Karpas-422 (cell line): Measurements from ENCODE around the gene TUBA4B. TPM values are rescaled to one million over a fixed set of nuclear protein-coding genes. Genes with fewer than 3 reads are reported as not detected.
A peak's percentile ranks its signal among the peaks of the same experiment; 100 is the strongest.
"Not testable (repeated sequence)": the region's sequence is repeated elsewhere in the genome, so short reads cannot be mapped to it uniquely, and the experiment has no call there.

ENCODE experiments used
- DNase-seq: peaks from one replicate; pipeline ENCODE4 v3.0.0-alpha.2; 2015
- H2AFZ ChIP-seq: fragments of 200-600 bp; sonication (generic); 2 replicates; pipeline ENCODE4 v1.6.1; 2014; ENCODE audit warnings: antibody characterized with exemption, low read length, mixed read lengths
- H3K27ac ChIP-seq: fragments of 200-600 bp; sonication (generic); 2 replicates; pipeline ENCODE4 v1.5.1; 2014; ENCODE audit warnings: mild to moderate bottlenecking, low read length, moderate library complexity
- H3K27me3 ChIP-seq: fragments of 200-600 bp; sonication (generic); 2 replicates; pipeline ENCODE4 v1.6.1; 2014; ENCODE audit warnings: low read length, mixed read lengths
- H3K36me3 ChIP-seq: fragments of 200-600 bp; sonication (generic); 2 replicates; pipeline ENCODE4 v1.6.1; 2014; ENCODE audit warnings: low read length, mixed read lengths; ENCODE audit not compliant: insufficient read depth
- H3K4me1 ChIP-seq: fragments of 200-600 bp; sonication (generic); 2 replicates; pipeline ENCODE4 v1.6.1; 2014; ENCODE audit warnings: mild to moderate bottlenecking, low read length, mixed read lengths
- H3K4me2 ChIP-seq: fragments of 200-600 bp; sonication (generic); 2 replicates; pipeline ENCODE4 v1.6.1; 2014; ENCODE audit warnings: low read length, low read depth, mild to moderate bottlenecking; ENCODE audit not compliant: poor library complexity, severe bottlenecking
- H3K4me3 ChIP-seq: fragments of 200-600 bp; sonication (generic); 2 replicates; pipeline ENCODE4 v1.5.1; 2014; ENCODE audit warnings: mild to moderate bottlenecking, antibody characterized with exemption, low read length, mixed read lengths
- H3K79me2 ChIP-seq: fragments of 200-600 bp; sonication (generic); 2 replicates; pipeline ENCODE4 v1.6.1; 2014; ENCODE audit warnings: mild to moderate bottlenecking, low read length, mixed read lengths
- H3K9ac ChIP-seq: fragments of 200-600 bp; sonication (generic); 2 replicates; pipeline ENCODE4 v1.6.0; 2014; ENCODE audit warnings: low read length
- H3K9me2 ChIP-seq: fragments of 200-600 bp; sonication (generic), shearing (Covaris generic); replicated peaks from 2 replicates; pipeline ENCODE4 v1.6.0; 2014; ENCODE audit warnings: mild to moderate bottlenecking, low read length, moderate library complexity; ENCODE audit not compliant: insufficient read depth
- H3K9me3 ChIP-seq: fragments of 300-700, 200-600 bp; sonication (generic); 2 replicates; pipeline ENCODE4 v1.6.1; 2014; ENCODE audit warnings: low read length, mixed read lengths
- H4K20me1 ChIP-seq: fragments of 200-600 bp; sonication (generic); 2 replicates; pipeline ENCODE4 v1.6.1; 2014; ENCODE audit warnings: mild to moderate bottlenecking, antibody characterized with exemption, low read length, low read depth; ENCODE audit not compliant: insufficient read depth
- small RNA-seq: library from RNA; depleted of rRNA; stranded (forward); fragments of <200 nt; gene quantifications from one replicate; pipeline ENCODE3, GENCODE V24; 2014
- total RNA-seq: library from RNA; depleted of rRNA; stranded (reverse); fragments of >200 nt; shearing (Covaris generic); gene quantifications from 2 replicates; pipeline ENCODE4 v1.2.3, GENCODE V29; 2014; ENCODE audit warnings: low replicate concordance; rRNA removed

TUBA4B gene
- total RNA-seq, 1 experiment from 2014 or later = not detected

- H3K27ac ChIP-seq = no peak overlapping the region
- DNase-seq = peak; percentile 87
- no peaks in the 10 kb centered on the region for H3K27me3 ChIP-seq
- H3K9me3 ChIP-seq = no peaks in the 10 kb centered on the region
- H2AFZ ChIP-seq = no peak overlapping the region
- H3K36me3 ChIP-seq = no peaks in the 10 kb centered on the region
- no peak overlapping the region for H3K4me2 ChIP-seq
- no peak overlapping the region for H3K4me3 ChIP-seq
- H3K9me2 ChIP-seq = no peaks in the 10 kb centered on the region
- no peaks in the 10 kb centered on the region for H4K20me1 ChIP-seq
- H3K9ac ChIP-seq = no peak overlapping the region
- H3K79me2 ChIP-seq = no peaks in the 10 kb centered on the region
- H3K4me1 ChIP-seq = peaks cover 9% of the 10 kb centered on the region
These were observed 55.4 kb downstream of the TUBA4B start for GRCh38 chr2:219308142-219309101.

- H3K9ac ChIP-seq = no peak within 1 kb of the TSS
- no peaks in the 10 kb centered on the region for H3K79me2 ChIP-seq
These were observed 56.2 kb downstream of the TUBA4B start, which contains the start of gene PTPRN for GRCh38 chr2:219309278-219309677. Gene PTPRN, minus strand, starts transcription at chr2:219309401. Its CDS starts 69 bp downstream, at chr2:219309332.

GRCh38 chr2:219312683-219313263 lies 59.7 kb downstream of the TUBA4B start:
- H3K9me2 ChIP-seq, H3K79me2 ChIP-seq, H3K36me3 ChIP-seq: not testable (repeated sequence)

More at GRCh38 chr2:219309278-219309677, 56.2 kb downstream of the TUBA4B start, which contains the start of gene PTPRN:
- Histone ChIP-seq H3K4me3 (no peak within 1 kb of the TSS), H4K20me1 (no peaks in the 10 kb centered on the region), H3K9me3 (no peaks in the 10 kb centered on the region), H3K27me3 (no peaks in the 10 kb centered on the region), H3K4me1 (peaks cover 9% of the 10 kb centered on the region), H2AFZ (no peak within 1 kb of the TSS), H3K27ac (no peak within 1 kb of the TSS), H3K4me2 (no peak within 1 kb of the TSS), H3K9me2 (no peaks in the 10 kb centered on the region), H3K36me3 (no peaks in the 10 kb centered on the region)
- no peak for DNase-seq

GRCh38 chr2:219314804-219315468 lies 61.9 kb downstream of the TUBA4B start:
- Histone ChIP-seq H3K36me3 (no peaks in the 10 kb centered on the region), H3K9ac (no peak overlapping the region), H3K9me3 (no peaks in the 10 kb centered on the region), H3K27ac (no peak overlapping the region), H3K4me2 (no peak overlapping the region), H3K4me1 (peaks cover 9% of the 10 kb centered on the region), H2AFZ (no peak overlapping the region), H3K27me3 (no peaks in the 10 kb centered on the region), H3K4me3 (no peak overlapping the region), H4K20me1 (no peaks in the 10 kb centered on the region), H3K79me2 (no peaks in the 10 kb centered on the region), H3K9me2 (no peaks in the 10 kb centered on the region)
- no peak for DNase-seq

More at GRCh38 chr2:219312683-219313263, 59.7 kb downstream of the TUBA4B start:
- not testable (repeated sequence) for H3K4me3 ChIP-seq, H3K4me1 ChIP-seq, DNase-seq, H3K27me3 ChIP-seq, H3K9ac ChIP-seq, H3K27ac ChIP-seq, H3K4me2 ChIP-seq, H4K20me1 ChIP-seq, H2AFZ ChIP-seq, H3K9me3 ChIP-seq

Small RNA genes within 50 kb of the gene (small RNA-seq; reads per million reads assigned to genes)
- not detected for gene MIR153-1

Other genes starting within 250 kb of the TUBA4B start
- gene CFAP65, start 211.7 kb upstream of the TUBA4B start, total RNA-seq = 0.11 TPM in 1 of 2 replicates, not detected in the other
- gene IHH, start 192.3 kb upstream of the TUBA4B start, total RNA-seq = not detected in 2 replicates
- gene NHEJ1, start 92.4 kb upstream of the TUBA4B start, total RNA-seq = 10.4 and 21.5 TPM in 2 replicates
- 2.7 and 3.5 TPM in 2 replicates for gene SLC23A3, start 83.2 kb upstream of the TUBA4B start, total RNA-seq
- gene CNPPD1, start 76.3 kb upstream of the TUBA4B start, total RNA-seq = 38.7 and 64.8 TPM in 2 replicates
- 61.1 and 93.8 TPM in 2 replicates for gene RETREG2, start 75.0 kb upstream of the TUBA4B start, total RNA-seq
- 28.0 and 37.6 TPM in 2 replicates for gene ZFAND2B, start 46.5 kb upstream of the TUBA4B start, total RNA-seq
- 14.3 and 28.4 TPM in 2 replicates for gene ABCB6, start 34.3 kb upstream of the TUBA4B start, total RNA-seq
- 16.6 and 25.9 TPM in 2 replicates for gene ATG9A, start 23.6 kb upstream of the TUBA4B start, total RNA-seq
- 159 and 230 TPM in 2 replicates for gene ANKZF1, start 23.4 kb upstream of the TUBA4B start, total RNA-seq
- gene GLB1L, start 7.8 kb upstream of the TUBA4B start, total RNA-seq = 4.3 and 6.4 TPM in 2 replicates
- gene STK16, start 7.8 kb upstream of the TUBA4B start, total RNA-seq = 22.8 and 30.7 TPM in 2 replicates
- 32.6 and 61.8 TPM in 2 replicates for gene TUBA4A, start 675 bp downstream of the TUBA4B start, total RNA-seq
- gene DNAJB2, start 26.1 kb downstream of the TUBA4B start, total RNA-seq = 30.9 and 55.8 TPM in 2 replicates
- gene PTPRN, start 56.2 kb downstream of the TUBA4B start, total RNA-seq = not detected in 2 replicates
- gene RESP18, start 79.5 kb downstream of the TUBA4B start, total RNA-seq = not detected in 2 replicates
- 74.6 and 77.9 TPM in 2 replicates for gene DNPEP, start 134.7 kb downstream of the TUBA4B start, total RNA-seq
- gene DES, start 165.1 kb downstream of the TUBA4B start, total RNA-seq = not detected in 2 replicates
- gene SPEG, start 181.6 kb downstream of the TUBA4B start, total RNA-seq = not detected in 2 replicates
- gene GMPPA, start 245.6 kb downstream of the TUBA4B start, total RNA-seq = 10.5 and 17.1 TPM in 2 replicates